ENCODE data around the gene GAGE13. TPM values are rescaled to one million over a fixed set of nuclear protein-coding genes. Genes with fewer than 3 reads are reported as not detected.
"Not testable (repeated sequence)": the region's sequence is repeated elsewhere in the genome, so short reads cannot be mapped to it uniquely, and the experiment has no call there.

GAGE13 gene
- total and polyA plus RNA-seq, 2 experiments from 2014 or later, result not detected

DNA sequence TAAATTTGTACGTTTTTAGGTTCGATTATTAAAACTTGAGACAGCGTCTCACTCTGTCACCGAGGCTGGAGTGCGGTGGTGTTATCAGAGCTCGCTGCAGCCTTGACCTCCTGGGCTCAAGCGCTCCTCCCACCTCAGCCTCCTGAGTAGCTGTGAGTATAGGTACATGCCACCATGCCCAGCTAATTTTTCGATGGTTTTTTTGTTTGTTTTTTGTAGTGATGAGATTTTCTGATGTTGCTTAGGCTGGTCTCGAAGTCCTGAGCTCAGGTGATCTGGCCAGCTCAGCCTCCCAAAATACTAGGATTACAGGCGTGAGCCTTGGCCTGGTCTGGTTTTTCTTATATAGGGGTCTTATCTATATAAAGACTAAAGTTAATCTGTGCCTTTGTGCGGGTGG lies 961 bp upstream of the GAGE13 start:
- DNase-seq; H3K4me1 ChIP-seq (ENCODE audit: insufficient read depth); in situ Hi-C loops (cut with MboI); H3K9me3 ChIP-seq (ENCODE audit: low read depth); H2AFZ ChIP-seq; H3K9me2 ChIP-seq (ENCODE audit: insufficient read depth); H4K20me1 ChIP-seq (ENCODE audit: insufficient read depth); H3K36me3 ChIP-seq (ENCODE audit: low read depth); H3K4me2 ChIP-seq (ENCODE audit: unreplicated experiment); H3F3A ChIP-seq (ENCODE audit: insufficient read depth); H3K27ac ChIP-seq; H3K79me2 ChIP-seq (ENCODE audit: insufficient read depth); H3K27me3 ChIP-seq (replicated peaks; ENCODE audit: insufficient read depth); H3K4me3 ChIP-seq; H3K9ac ChIP-seq: not testable (repeated sequence)
- WGBS, 2 experiments (ENCODE audit: low coverage in 1 of 2, low lambda C conversion rate in 2 of 2, missing lambda C conversion rate in 2 of 2), result 54% methylated on average over 4 of the region's 11 CpGs; no CpG with 5 or more reads in 1 of the 2 experiments

- H2AFZ ChIP-seq; H3K9me3 ChIP-seq (ENCODE audit: low read depth); H3K79me2 ChIP-seq (ENCODE audit: insufficient read depth); H4K20me1 ChIP-seq (ENCODE audit: insufficient read depth); H3K27ac ChIP-seq; DNase-seq; H3F3A ChIP-seq (ENCODE audit: insufficient read depth); H3K9me2 ChIP-seq (ENCODE audit: insufficient read depth); H3K4me3 ChIP-seq; in situ Hi-C loops (cut with MboI); H3K4me1 ChIP-seq (ENCODE audit: insufficient read depth); H3K9ac ChIP-seq; H3K4me2 ChIP-seq (ENCODE audit: unreplicated experiment); H3K27me3 ChIP-seq (replicated peaks; ENCODE audit: insufficient read depth); H3K36me3 ChIP-seq (ENCODE audit: low read depth): not testable (repeated sequence)
- 79 to 93% methylated on average over 11 to 16 of the region's 26 CpGs for WGBS, 2 experiments (ENCODE audit: low coverage in 1 of 2, low lambda C conversion rate in 2 of 2, missing lambda C conversion rate in 2 of 2)
Measured at GRCh38 chrX:49331841-49332240, 459 bp downstream of the GAGE13 start.

DNA sequence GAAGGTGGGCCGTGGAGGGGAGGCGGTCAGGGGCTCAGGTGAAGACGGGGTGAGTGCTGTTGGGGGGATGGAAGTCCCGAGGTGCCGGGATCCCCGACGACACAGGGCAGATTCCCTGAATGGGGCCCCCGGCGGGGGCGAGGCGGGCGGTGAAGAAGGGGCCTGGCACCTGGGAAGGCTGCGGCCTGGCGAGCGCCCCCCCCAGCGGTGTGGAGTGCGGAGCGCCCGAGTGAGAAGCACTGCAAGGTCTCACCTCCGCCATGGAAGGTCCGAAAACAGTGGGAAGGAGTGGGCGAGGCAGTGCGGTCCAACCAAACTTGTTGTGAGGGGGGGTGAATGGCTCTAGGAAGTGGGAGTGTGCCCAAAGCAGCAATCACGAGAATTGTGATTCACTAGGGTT lies 10.1 kb downstream of the GAGE13 start:
- H3K4me1 ChIP-seq (ENCODE audit: insufficient read depth); H3K27ac ChIP-seq; H3K4me3 ChIP-seq; H3K36me3 ChIP-seq (ENCODE audit: low read depth); H2AFZ ChIP-seq; H3F3A ChIP-seq (ENCODE audit: insufficient read depth); H3K9me3 ChIP-seq (ENCODE audit: low read depth); in situ Hi-C loops (cut with MboI); H3K9ac ChIP-seq; H3K79me2 ChIP-seq (ENCODE audit: insufficient read depth); H4K20me1 ChIP-seq (ENCODE audit: insufficient read depth); H3K9me2 ChIP-seq (ENCODE audit: insufficient read depth); DNase-seq; H3K27me3 ChIP-seq (replicated peaks; ENCODE audit: insufficient read depth); H3K4me2 ChIP-seq (ENCODE audit: unreplicated experiment): not testable (repeated sequence)
- 76 to 80% methylated on average over 3 to 14 of the region's 24 CpGs for WGBS, 2 experiments (ENCODE audit: low coverage in 1 of 2, low lambda C conversion rate in 2 of 2, missing lambda C conversion rate in 2 of 2)

- H3K4me1 ChIP-seq (ENCODE audit: insufficient read depth); H2AFZ ChIP-seq; DNase-seq; H3K4me2 ChIP-seq (ENCODE audit: unreplicated experiment); H4K20me1 ChIP-seq (ENCODE audit: insufficient read depth); H3K36me3 ChIP-seq (ENCODE audit: low read depth); H3K4me3 ChIP-seq; H3K9me2 ChIP-seq (ENCODE audit: insufficient read depth); H3K27me3 ChIP-seq (replicated peaks; ENCODE audit: insufficient read depth); H3F3A ChIP-seq (ENCODE audit: insufficient read depth); H3K79me2 ChIP-seq (ENCODE audit: insufficient read depth); H3K9ac ChIP-seq; H3K9me3 ChIP-seq (ENCODE audit: low read depth); H3K27ac ChIP-seq; in situ Hi-C loops (cut with MboI): not testable (repeated sequence)
- WGBS, 2 experiments (ENCODE audit: low coverage in 1 of 2, low lambda C conversion rate in 2 of 2, missing lambda C conversion rate in 2 of 2), result 47 to 53% methylated on average over 14 of the region's 15 CpGs
Measured at GRCh38 chrX:49344496-49345175, 13.3 kb downstream of the GAGE13 start.

DNA sequence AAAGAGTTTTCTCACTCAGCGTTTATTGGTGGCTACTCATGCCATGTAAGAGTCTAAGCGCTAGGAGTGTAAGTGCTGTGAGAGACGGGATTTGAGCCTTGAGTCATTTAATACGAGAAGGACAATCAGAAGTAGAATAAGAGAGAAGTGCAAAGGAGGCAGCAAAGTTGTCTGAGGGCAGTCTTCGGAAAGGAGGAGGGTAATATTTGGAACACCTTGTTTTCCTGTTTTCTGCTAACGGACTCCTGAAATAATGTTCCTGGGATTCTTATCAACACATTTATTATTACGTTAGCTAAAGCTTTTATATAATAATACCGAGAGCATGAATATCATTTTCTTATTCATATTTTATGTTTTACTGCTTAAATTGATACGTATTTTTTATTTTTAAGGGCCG lies 14.0 kb downstream of the GAGE13 start:
- H3K9ac ChIP-seq; in situ Hi-C loops (cut with MboI); DNase-seq; H3K4me2 ChIP-seq (ENCODE audit: unreplicated experiment); H3K27ac ChIP-seq; H3K36me3 ChIP-seq (ENCODE audit: low read depth); H3K9me2 ChIP-seq (ENCODE audit: insufficient read depth); H2AFZ ChIP-seq; H3F3A ChIP-seq (ENCODE audit: insufficient read depth); H3K27me3 ChIP-seq (replicated peaks; ENCODE audit: insufficient read depth); H3K4me1 ChIP-seq (ENCODE audit: insufficient read depth); H3K4me3 ChIP-seq; H3K9me3 ChIP-seq (ENCODE audit: low read depth); H3K79me2 ChIP-seq (ENCODE audit: insufficient read depth); H4K20me1 ChIP-seq (ENCODE audit: insufficient read depth): not testable (repeated sequence)
- WGBS, 2 experiments (ENCODE audit: low coverage in 1 of 2, low lambda C conversion rate in 2 of 2, missing lambda C conversion rate in 2 of 2), result 32 to 38% methylated on average over 6 to 9 of the region's 10 CpGs

- H3K27ac ChIP-seq; H3K27me3 ChIP-seq (replicated peaks; ENCODE audit: insufficient read depth); H3F3A ChIP-seq (ENCODE audit: insufficient read depth); in situ Hi-C loops (cut with MboI); H3K4me1 ChIP-seq (ENCODE audit: insufficient read depth); DNase-seq; H3K9me3 ChIP-seq (ENCODE audit: low read depth); H2AFZ ChIP-seq; H3K9me2 ChIP-seq (ENCODE audit: insufficient read depth); H4K20me1 ChIP-seq (ENCODE audit: insufficient read depth); H3K79me2 ChIP-seq (ENCODE audit: insufficient read depth); H3K36me3 ChIP-seq (ENCODE audit: low read depth); H3K4me2 ChIP-seq (ENCODE audit: unreplicated experiment); H3K9ac ChIP-seq; H3K4me3 ChIP-seq: not testable (repeated sequence)
- WGBS, 2 experiments (ENCODE audit: low coverage in 1 of 2, low lambda C conversion rate in 2 of 2, missing lambda C conversion rate in 2 of 2), result 49 to 61% methylated on average over 6 to 9 of the region's 11 CpGs
Measured at GRCh38 chrX:49346150-49346549, 14.8 kb downstream of the GAGE13 start.

Other genes with a start within 250 kb of the GAGE13 start
- 19.7 and 22.4 TPM in 2 replicates for gene GPKOW, start 207.8 kb upstream of the GAGE13 start, total RNA-seq (2014; rRNA removed; shearing (Covaris generic))
- gene GPKOW, start 207.8 kb upstream of the GAGE13 start, polyA plus RNA-seq (2016; fragmentation: Nextera tagmentation; extraction: Ambion mirVana), result 20.9 and 23.8 TPM in 2 replicates
- 1.3 and 8.0 TPM in 2 replicates for gene MAGIX, start 168.8 kb upstream of the GAGE13 start, total RNA-seq (2014; rRNA removed; shearing (Covaris generic))
- 1.1 and 1.5 TPM in 2 replicates for gene MAGIX, start 168.8 kb upstream of the GAGE13 start, polyA plus RNA-seq (2016; fragmentation: Nextera tagmentation; extraction: Ambion mirVana)
- 62.3 and 62.5 TPM in 2 replicates for gene PLP2, start 159.7 kb upstream of the GAGE13 start, total RNA-seq (2014; rRNA removed; shearing (Covaris generic))
- 204 and 209 TPM in 2 replicates for gene PLP2, start 159.7 kb upstream of the GAGE13 start, polyA plus RNA-seq (2016; fragmentation: Nextera tagmentation; extraction: Ambion mirVana)
- gene PRICKLE3, start 145.2 kb upstream of the GAGE13 start, total RNA-seq (2014; rRNA removed; shearing (Covaris generic)), result 9.0 and 10.8 TPM in 2 replicates
- 5.1 TPM in 2 replicates for gene PRICKLE3, start 145.2 kb upstream of the GAGE13 start, polyA plus RNA-seq (2016; fragmentation: Nextera tagmentation; extraction: Ambion mirVana)
- gene SYP, start 131.4 kb upstream of the GAGE13 start, total RNA-seq (2014; rRNA removed; shearing (Covaris generic)), result 0.54 TPM in 1 of 2 replicates, not detected in the other
- gene SYP, start 131.4 kb upstream of the GAGE13 start, polyA plus RNA-seq (2016; fragmentation: Nextera tagmentation; extraction: Ambion mirVana), result 0.23 TPM in 1 of 2 replicates, not detected in the other
- gene CACNA1F, start 98.2 kb upstream of the GAGE13 start, total RNA-seq (2014; rRNA removed; shearing (Covaris generic)), result not detected in 2 replicates
- not detected in 2 replicates for gene CACNA1F, start 98.2 kb upstream of the GAGE13 start, polyA plus RNA-seq (2016; fragmentation: Nextera tagmentation; extraction: Ambion mirVana)
- 8.6 and 10.7 TPM in 2 replicates for gene CCDC22, start 96.1 kb upstream of the GAGE13 start, total RNA-seq (2014; rRNA removed; shearing (Covaris generic))
- 11.8 and 12.7 TPM in 2 replicates for gene CCDC22, start 96.1 kb upstream of the GAGE13 start, polyA plus RNA-seq (2016; fragmentation: Nextera tagmentation; extraction: Ambion mirVana)
- not detected in 2 replicates for gene FOXP3, start 66.9 kb upstream of the GAGE13 start, total RNA-seq (2014; rRNA removed; shearing (Covaris generic))
- gene FOXP3, start 66.9 kb upstream of the GAGE13 start, polyA plus RNA-seq (2016; fragmentation: Nextera tagmentation; extraction: Ambion mirVana), result 0.08 and 0.20 TPM in 2 replicates
- gene PPP1R3F, start 61.8 kb upstream of the GAGE13 start, total RNA-seq (2014; rRNA removed; shearing (Covaris generic)), result 6.2 and 10.6 TPM in 2 replicates
- gene PPP1R3F, start 61.8 kb upstream of the GAGE13 start, polyA plus RNA-seq (2016; fragmentation: Nextera tagmentation; extraction: Ambion mirVana), result 4.4 and 5.7 TPM in 2 replicates
- gene GAGE10, start 27.9 kb upstream of the GAGE13 start, total RNA-seq (2014; rRNA removed; shearing (Covaris generic)), result not detected in 2 replicates
- gene GAGE10, start 27.9 kb upstream of the GAGE13 start, polyA plus RNA-seq (2016; fragmentation: Nextera tagmentation; extraction: Ambion mirVana), result not detected in 2 replicates
- not detected in 2 replicates for gene GAGE12J, start 9.5 kb upstream of the GAGE13 start, total RNA-seq (2014; rRNA removed; shearing (Covaris generic))
- gene GAGE12J, start 9.5 kb upstream of the GAGE13 start, polyA plus RNA-seq (2016; fragmentation: Nextera tagmentation; extraction: Ambion mirVana), result not detected in 2 replicates
- not detected in 2 replicates for gene GAGE12C, start 200.6 kb downstream of the GAGE13 start, total RNA-seq (2014; rRNA removed; shearing (Covaris generic))
- not detected in 2 replicates for gene GAGE12C, start 200.6 kb downstream of the GAGE13 start, polyA plus RNA-seq (2016; fragmentation: Nextera tagmentation; extraction: Ambion mirVana)
- gene GAGE12D, start 210.2 kb downstream of the GAGE13 start, total RNA-seq (2014; rRNA removed; shearing (Covaris generic)), result not detected in 2 replicates
- gene GAGE12D, start 210.2 kb downstream of the GAGE13 start, polyA plus RNA-seq (2016; fragmentation: Nextera tagmentation; extraction: Ambion mirVana), result not detected in 2 replicates
- not detected in 2 replicates for gene GAGE12E, start 219.7 kb downstream of the GAGE13 start, total RNA-seq (2014; rRNA removed; shearing (Covaris generic))
- gene GAGE12E, start 219.7 kb downstream of the GAGE13 start, polyA plus RNA-seq (2016; fragmentation: Nextera tagmentation; extraction: Ambion mirVana), result not detected in 2 replicates
- not detected in 2 replicates for gene GAGE12F, start 229.3 kb downstream of the GAGE13 start, total RNA-seq (2014; rRNA removed; shearing (Covaris generic))
- not detected in 2 replicates for gene GAGE12F, start 229.3 kb downstream of the GAGE13 start, polyA plus RNA-seq (2016; fragmentation: Nextera tagmentation; extraction: Ambion mirVana)
- gene GAGE12G, start 238.8 kb downstream of the GAGE13 start, total RNA-seq (2014; rRNA removed; shearing (Covaris generic)), result not detected in 2 replicates
- gene GAGE12G, start 238.8 kb downstream of the GAGE13 start, polyA plus RNA-seq (2016; fragmentation: Nextera tagmentation; extraction: Ambion mirVana), result not detected in 2 replicates
- gene GAGE12H, start 248.4 kb downstream of the GAGE13 start, total RNA-seq (2014; rRNA removed; shearing (Covaris generic)), result not detected in 2 replicates
- gene GAGE12H, start 248.4 kb downstream of the GAGE13 start, polyA plus RNA-seq (2016; fragmentation: Nextera tagmentation; extraction: Ambion mirVana), result not detected in 2 replicates

Measured in GM23248 (cell line).